IMR-90 (cell line): ENCODE results near the gene TM2D1. TPM values are rescaled to one million over a fixed set of nuclear protein-coding genes. Genes with fewer than 3 reads are reported as not detected.

Experiments used
- ATAC-seq: fragments of 200-7000 bp; cut with Tn5 transposase; 2 replicates; pipeline ENCODE4 v1.9.1; 2020; ENCODE audit warnings: low read depth, mild to moderate bottlenecking, moderate library complexity
- BruUV-seq: library from RNA; stranded (reverse); fragments of 400-500 nt; replicated peaks from 2 replicates; lab custom pipeline; 2021; lab: Mats Ljungman, UMichigan
- CTCF ChIA-PET: fragments of 300-600 bp; formaldehyde crosslinking; extraction: SDS; loops from one replicate; lab custom pipeline; 2021; ENCODE audit warnings: antibody characterized with exemption; lab: Yijun Ruan, JAX
- POLR2A ChIA-PET: fragments of 300-600 bp; sonication (Branson Sonifier 250); formaldehyde crosslinking; loops from one replicate; lab custom pipeline; 2022; ENCODE audit warnings: antibody characterized with exemption; ENCODE audit not compliant: unreplicated experiment; lab: Charles Lee
- DNase-seq: peaks from one replicate; pipeline ENCODE4 v3.0.0; 2013
- H2AFZ ChIP-seq: replicated peaks from 2 replicates; pipeline ENCODE3; 2013; ENCODE audit warnings: low read length, mild to moderate bottlenecking; ENCODE audit not compliant: poor library complexity
- H2AK5ac ChIP-seq: 2 replicates; pipeline ENCODE4 v1.6.1; 2013; ENCODE audit warnings: low read depth, low read length, inconsistent platforms
- H2AK9ac ChIP-seq: replicated peaks from 2 replicates; pipeline ENCODE3; 2013; ENCODE audit warnings: mild to moderate bottlenecking, low read depth, low read length, moderate library complexity; ENCODE audit not compliant: poor library complexity
- H2BK120ac ChIP-seq: 2 replicates; pipeline ENCODE4 v1.6.1; 2013; ENCODE audit warnings: low read depth, low read length, inconsistent platforms
- H2BK15ac ChIP-seq: 3 replicates; pipeline ENCODE4 v1.6.1; 2013; ENCODE audit warnings: low read depth, low read length, inconsistent platforms
- H2BK20ac ChIP-seq: 2 replicates; pipeline ENCODE4 v1.6.1; 2013; ENCODE audit warnings: low read depth, mild to moderate bottlenecking, inconsistent platforms, low read length, moderate library complexity
- H2BK5ac ChIP-seq: 2 replicates; pipeline ENCODE4 v1.6.1; 2013; ENCODE audit warnings: mild to moderate bottlenecking, low read depth, low read length, inconsistent platforms; ENCODE audit not compliant: poor library complexity, severe bottlenecking
- H3K14ac ChIP-seq: replicated peaks from 2 replicates; pipeline ENCODE4 v1.6.1; 2013; ENCODE audit warnings: low read depth, low read length, inconsistent platforms
- H3K18ac ChIP-seq: 2 replicates; pipeline ENCODE4 v1.6.1; 2013; ENCODE audit warnings: low read depth, low read length, control low read depth
- H3K23ac ChIP-seq: 2 replicates; pipeline ENCODE4 v1.6.1; 2013; ENCODE audit warnings: low read depth, low read length, inconsistent platforms
- H3K27ac ChIP-seq: 2 replicates; pipeline ENCODE4 v1.5.1; 2013; ENCODE audit warnings: mild to moderate bottlenecking, control low read depth, low read length; ENCODE audit not compliant: insufficient read depth
- H3K27me3 ChIP-seq: 2 replicates; pipeline ENCODE4 v1.6.1; 2013; ENCODE audit warnings: low read length; ENCODE audit not compliant: control insufficient read depth, insufficient read depth
- H3K36me3 ChIP-seq: 2 replicates; pipeline ENCODE4 v1.6.1; 2013; ENCODE audit warnings: low read length, mixed read lengths; ENCODE audit not compliant: control insufficient read depth, insufficient read depth
- H3K4ac ChIP-seq: 2 replicates; pipeline ENCODE4 v1.6.1; 2013; ENCODE audit warnings: low read depth, low read length, inconsistent platforms
- H3K4me1 ChIP-seq: 2 replicates; pipeline ENCODE4 v1.6.1; 2013; ENCODE audit warnings: low read length, mixed read lengths; ENCODE audit not compliant: control insufficient read depth, insufficient read depth
- H3K4me2 ChIP-seq: 2 replicates; pipeline ENCODE4 v1.6.1; 2013; ENCODE audit warnings: low read depth, mild to moderate bottlenecking, control low read depth, low read length, moderate library complexity
- H3K4me3 ChIP-seq: 2 replicates; pipeline ENCODE4 v1.5.1; 2013; ENCODE audit warnings: low read depth, mild to moderate bottlenecking, control low read depth, low read length, moderate library complexity; ENCODE audit not compliant: insufficient read depth
- H3K56ac ChIP-seq: 2 replicates; pipeline ENCODE4 v1.6.1; 2013; ENCODE audit warnings: low read length, inconsistent platforms; ENCODE audit not compliant: insufficient read depth; ENCODE audit errors: extremely low read depth
- H3K79me1 ChIP-seq, 2 experiments: 2 replicates each; pipeline ENCODE4 v1.6.1; 2013; ENCODE audit warnings: low read length in 2 of 2, inconsistent platforms in 1 of 2, low read depth in 1 of 2
- H3K9ac ChIP-seq: 2 replicates; pipeline ENCODE4 v1.6.1; 2013; ENCODE audit warnings: low read depth, low read length, control low read depth
- H3K9me1 ChIP-seq: 2 replicates; pipeline ENCODE4 v1.6.1; 2013; ENCODE audit warnings: low read length, inconsistent platforms; ENCODE audit not compliant: insufficient read depth
- H3K9me3 ChIP-seq: 2 replicates; pipeline ENCODE4 v1.6.1; 2013; ENCODE audit warnings: low read length; ENCODE audit not compliant: control insufficient read depth, insufficient read depth
- H4K20me1 ChIP-seq: 2 replicates; pipeline ENCODE4 v1.6.1; 2013; ENCODE audit warnings: low read length, inconsistent platforms; ENCODE audit not compliant: insufficient read depth
- H4K5ac ChIP-seq: 2 replicates; pipeline ENCODE4 v1.6.1; 2013; ENCODE audit warnings: mild to moderate bottlenecking, low read depth, low read length, control low read depth
- H4K8ac ChIP-seq, 2 experiments: 2 replicates each; pipeline ENCODE4 v1.6.1; 2013; ENCODE audit warnings: low read depth in 2 of 2, low read length in 2 of 2, control low read depth in 1 of 2, inconsistent platforms in 1 of 2
- H4K91ac ChIP-seq: 2 replicates; pipeline ENCODE4 v1.6.1; 2013; ENCODE audit warnings: low read depth, low read length, inconsistent platforms; ENCODE audit not compliant: insufficient read depth
- BHLHE40 ChIP-seq: fragments of 150-350 bp; IDR thresholded peaks from 2 replicates; pipeline ENCODE4 v1.6.1; 2016; ENCODE audit warnings: mild to moderate bottlenecking, low read depth, low read length
- CHD1 ChIP-seq: IDR thresholded peaks from 2 replicates; pipeline ENCODE4 v1.6.1; 2012; ENCODE audit warnings: low read depth, low read length, improper control_type of control experiment
- CTCF ChIP-seq: conservative IDR thresholded peaks from 2 replicates; pipeline ENCODE4 v1.5.1; 2012; ENCODE audit warnings: mild to moderate bottlenecking, low read depth, low read length, improper control_type of control experiment
- MAZ ChIP-seq: IDR thresholded peaks from 2 replicates; pipeline ENCODE4 v1.6.1; 2012; ENCODE audit warnings: low read depth, mild to moderate bottlenecking, low read length, improper control_type of control experiment, moderate library complexity, borderline replicate concordance
- MXI1 ChIP-seq: IDR thresholded peaks from 2 replicates; pipeline ENCODE4 v1.6.1; 2012; ENCODE audit warnings: low read depth, mild to moderate bottlenecking, low read length, moderate library complexity, borderline replicate concordance
- NFE2L2 ChIP-seq: fragments of 150-350 bp; IDR thresholded peaks from 2 replicates; pipeline ENCODE4 v1.6.1; 2016; ENCODE audit warnings: low read depth, mild to moderate bottlenecking, low read length
- WGBS, 2 experiments: methylation state at CpG; one replicate each; pipeline versions ENCODE4 v1.1.5 to v1.1.7; 2013; ENCODE audit warnings: missing lambda C conversion rate in 2 of 2; ENCODE audit not compliant: insufficient read length in 1 of 2; ENCODE audit errors: extremely low coverage in 2 of 2; 5-methylcytosine and 5-hydroxymethylcytosine counted together
- dilution Hi-C: fragments of 300-500 bp; cut with HindIII; formaldehyde crosslinking; loops from one replicate; pipeline ENCODE4 v1.14.3; 2018; ENCODE audit warnings: low sequenced_read_pairs; ENCODE audit not compliant: unreplicated experiment
- in situ Hi-C: fragments of 300-500 bp; cut with MboI; formaldehyde crosslinking; loops from 3 replicates; pipeline ENCODE4 v1.14.3; 2019; ENCODE audit warnings: low sequenced_read_pairs, inconsistent platforms, mixed read lengths
- intact Hi-C: fragments of 100-400 bp; cut with micrococcal nuclease; formaldehyde crosslinking; loops from 2 replicates; pipeline ENCODE4 v1.10.0; 2022
- polyA plus RNA-seq, 3 experiments: library from polyadenylated mRNA; depleted of rRNA; stranded (reverse); fragments of >200 nt; gene quantifications; 2 replicates each; pipeline ENCODE4 v1.2.3, GENCODE V29; 2012; ENCODE audit warnings: low replicate concordance in 1 of 3
- total RNA-seq: library from RNA; depleted of rRNA; stranded (reverse); fragments of >200 nt; gene quantifications from 2 replicates; pipeline ENCODE4 v1.2.3, GENCODE V29; 2012

Gene TM2D1
- total and polyA plus RNA-seq, 2 of the 4 experiments (the other 2 are of a cell fraction) = 14.3 to 32.7 TPM

DNA sequence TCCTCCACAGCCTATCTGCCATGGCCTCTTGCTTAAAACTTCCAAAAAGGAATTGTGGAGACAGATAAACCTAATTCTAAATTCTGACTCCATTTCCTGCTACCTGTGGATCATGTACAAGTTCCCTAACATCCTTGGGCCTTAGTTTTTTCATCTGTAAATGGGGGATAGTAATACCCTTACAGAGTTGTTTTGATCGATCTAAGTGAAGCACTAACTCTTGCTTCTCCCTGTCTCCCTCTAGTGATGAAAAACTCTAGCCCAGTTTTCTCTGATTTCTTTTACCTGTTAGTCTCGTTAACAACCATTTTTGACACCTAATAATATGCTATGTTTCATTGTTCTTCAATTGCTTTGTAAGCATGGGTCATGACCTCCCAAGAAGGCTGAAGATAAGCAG is 65.9 kb downstream of the TM2D1 start:
- Histone ChIP-seq H2AK9ac (no peak overlapping the region), H3K27ac (no peak overlapping the region), H3K56ac (no peak overlapping the region), H4K5ac (no peak overlapping the region), H3K4me1 (no peaks in the 10 kb centered on the region), H3K14ac (no peak overlapping the region), H2AFZ (no peak overlapping the region), H3K79me1 (no peaks in the 10 kb centered on the region), H4K91ac (no peak overlapping the region), H4K8ac (no peak overlapping the region), H2BK120ac (no peak overlapping the region), H2BK5ac (no peak overlapping the region), H2AK5ac (no peak overlapping the region), H3K9me3 (no peaks in the 10 kb centered on the region), H2BK15ac (no peak overlapping the region), H3K4ac (no peak overlapping the region), H3K4me2 (no peak overlapping the region), H3K27me3 (no peaks in the 10 kb centered on the region), H3K9ac (no peak overlapping the region), H2BK20ac (no peak overlapping the region), H3K23ac (no peak overlapping the region), H3K4me3 (no peak overlapping the region), H3K18ac (no peak overlapping the region), H3K9me1 (no peaks in the 10 kb centered on the region), H4K20me1 (no peaks in the 10 kb centered on the region), H3K36me3 (no peaks in the 10 kb centered on the region)
- CTCF ChIA-PET = no interaction called here
- TF ChIP-seq BHLHE40 = no peak
- TF ChIP-seq CHD1 = no peak
- no peak for TF ChIP-seq CTCF
- TF ChIP-seq MAZ = no peak
- no peak for TF ChIP-seq MXI1
- TF ChIP-seq NFE2L2 = no peak
- POLR2A ChIA-PET = no interaction called here
- ATAC-seq = no peak
- BruUV-seq = no TSS peak
- in situ Hi-C loops = no loop called here
- intact Hi-C loops = loop anchor here (5.0 kb wide), 1 partner anchor 687 kb away; no protein-coding TSS in a partner anchor
- no CpG with 5 or more reads among the region's 2 CpGs for WGBS, 2 experiments
- no peak for DNase-seq
- dilution Hi-C loops = no loop called here
